ENCODE measurements around the gene CDKN2B.

DNA sequence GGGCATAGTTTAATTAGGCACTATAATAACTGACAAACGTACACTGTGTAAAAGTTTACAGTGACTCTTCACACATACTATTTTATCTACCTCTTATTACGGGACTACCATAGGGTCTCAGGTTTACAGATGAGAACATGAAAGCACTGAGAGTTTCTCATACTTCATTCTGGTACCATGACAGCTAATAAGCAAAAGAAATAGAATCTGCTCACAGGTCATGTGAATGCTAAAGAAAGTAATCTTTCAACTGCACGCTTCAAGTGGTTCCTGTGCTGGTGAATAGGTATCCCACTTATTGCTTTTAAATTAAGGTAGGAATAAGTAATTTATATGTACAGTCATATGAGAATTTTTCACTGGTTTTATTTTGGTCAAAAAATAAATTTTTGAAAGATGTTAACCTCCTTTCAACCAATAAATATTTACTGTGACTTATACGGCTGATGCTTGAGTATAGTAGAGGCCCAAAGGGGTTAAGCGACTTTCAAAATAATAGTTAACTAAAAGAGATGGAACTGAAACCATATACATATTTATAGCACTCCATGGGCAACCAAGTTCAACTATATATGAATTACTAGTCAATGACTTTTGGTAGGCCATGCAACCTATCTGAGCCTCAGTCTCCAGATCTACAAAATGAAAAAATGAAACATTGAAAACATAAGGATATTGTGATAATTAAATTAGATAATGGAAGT, 23.0 kb downstream of the CDKN2B start:
- TF ChIP-seq, protein P1, sequence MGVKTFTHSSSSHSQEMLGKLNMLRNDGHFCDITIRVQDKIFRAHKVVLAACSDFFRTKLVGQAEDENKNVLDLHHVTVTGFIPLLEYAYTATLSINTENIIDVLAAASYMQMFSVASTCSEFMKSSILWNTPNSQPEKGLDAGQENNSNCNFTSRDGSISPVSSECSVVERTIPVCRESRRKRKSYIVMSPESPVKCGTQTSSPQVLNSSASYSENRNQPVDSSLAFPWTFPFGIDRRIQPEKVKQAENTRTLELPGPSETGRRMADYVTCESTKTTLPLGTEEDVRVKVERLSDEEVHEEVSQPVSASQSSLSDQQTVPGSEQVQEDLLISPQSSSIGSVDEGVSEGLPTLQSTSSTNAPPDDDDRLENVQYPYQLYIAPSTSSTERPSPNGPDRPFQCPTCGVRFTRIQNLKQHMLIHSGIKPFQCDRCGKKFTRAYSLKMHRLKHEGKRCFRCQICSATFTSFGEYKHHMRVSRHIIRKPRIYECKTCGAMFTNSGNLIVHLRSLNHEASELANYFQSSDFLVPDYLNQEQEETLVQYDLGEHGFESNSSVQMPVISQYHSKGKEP (tag by site-specific recombination; IDR thresholded peaks at IDR 0.05), result no peak
- TF ChIP-seq ZNF146 (tag by site-specific recombination; IDR thresholded peaks at IDR 0.05), result no peak
- no peak for TF ChIP-seq GLI4 (tag by site-specific recombination; IDR thresholded peaks at IDR 0.05)
- no peak for TF ChIP-seq ZNF211 (tag by site-specific recombination; IDR thresholded peaks at IDR 0.05; ENCODE audit: low read depth)
- no peak for TF ChIP-seq SETDB1 (IDR thresholded peaks at IDR 0.05; ENCODE audit: insufficient read length, low read length)
